ENCODE results near the gene SPRING1.
"Not testable (repeated sequence)": the region's sequence is repeated elsewhere in the genome, so short reads cannot be mapped to it uniquely, and the experiment has no call there.

Gene SPRING1

DNA sequence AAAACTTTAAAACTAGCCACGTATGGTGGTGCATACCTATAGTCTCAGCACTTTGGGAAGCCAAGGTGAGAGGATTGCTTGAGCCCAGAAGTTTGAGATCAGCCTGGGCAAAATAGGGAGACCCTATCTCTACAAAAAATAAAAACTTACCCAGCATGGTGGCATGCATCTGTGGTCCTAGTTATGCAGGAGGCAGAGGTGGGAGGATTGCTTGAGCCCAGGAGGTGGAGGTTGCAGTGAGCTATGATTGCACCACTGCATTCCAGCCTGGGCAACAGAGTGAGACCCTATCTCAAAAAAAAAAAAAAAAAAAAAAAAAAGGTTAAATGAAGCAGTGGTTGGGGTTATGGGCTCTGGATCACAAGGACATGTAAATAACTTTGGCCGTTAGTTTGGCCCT lies 4.9 kb upstream of the SPRING1 start:
- not testable (repeated sequence) for DNase-seq

DNA sequence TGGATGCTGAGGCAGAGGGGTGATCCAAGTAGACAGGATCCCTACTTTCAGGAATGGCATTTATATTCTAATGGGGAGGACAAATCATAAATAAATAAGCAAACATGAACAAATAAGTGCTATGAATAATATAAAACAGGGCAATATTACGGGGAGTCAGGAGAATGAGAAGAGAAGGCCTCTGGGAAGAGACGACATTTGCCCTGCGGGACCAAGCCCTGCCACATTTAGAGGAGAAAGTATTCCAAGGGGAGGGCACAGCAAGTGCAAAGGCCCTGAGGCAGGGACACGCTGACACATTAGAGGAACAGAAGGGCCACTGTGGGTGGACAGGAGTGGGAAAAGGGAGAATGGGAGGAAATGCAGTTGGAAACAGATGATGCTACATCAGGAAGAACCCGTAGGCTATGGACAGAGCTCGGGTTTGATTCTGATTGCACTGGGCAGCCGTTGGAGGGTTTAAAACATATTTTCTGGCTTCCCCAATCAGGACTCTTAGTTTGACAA lies 1.6 kb upstream of the SPRING1 start:
- no peak for DNase-seq

DNA sequence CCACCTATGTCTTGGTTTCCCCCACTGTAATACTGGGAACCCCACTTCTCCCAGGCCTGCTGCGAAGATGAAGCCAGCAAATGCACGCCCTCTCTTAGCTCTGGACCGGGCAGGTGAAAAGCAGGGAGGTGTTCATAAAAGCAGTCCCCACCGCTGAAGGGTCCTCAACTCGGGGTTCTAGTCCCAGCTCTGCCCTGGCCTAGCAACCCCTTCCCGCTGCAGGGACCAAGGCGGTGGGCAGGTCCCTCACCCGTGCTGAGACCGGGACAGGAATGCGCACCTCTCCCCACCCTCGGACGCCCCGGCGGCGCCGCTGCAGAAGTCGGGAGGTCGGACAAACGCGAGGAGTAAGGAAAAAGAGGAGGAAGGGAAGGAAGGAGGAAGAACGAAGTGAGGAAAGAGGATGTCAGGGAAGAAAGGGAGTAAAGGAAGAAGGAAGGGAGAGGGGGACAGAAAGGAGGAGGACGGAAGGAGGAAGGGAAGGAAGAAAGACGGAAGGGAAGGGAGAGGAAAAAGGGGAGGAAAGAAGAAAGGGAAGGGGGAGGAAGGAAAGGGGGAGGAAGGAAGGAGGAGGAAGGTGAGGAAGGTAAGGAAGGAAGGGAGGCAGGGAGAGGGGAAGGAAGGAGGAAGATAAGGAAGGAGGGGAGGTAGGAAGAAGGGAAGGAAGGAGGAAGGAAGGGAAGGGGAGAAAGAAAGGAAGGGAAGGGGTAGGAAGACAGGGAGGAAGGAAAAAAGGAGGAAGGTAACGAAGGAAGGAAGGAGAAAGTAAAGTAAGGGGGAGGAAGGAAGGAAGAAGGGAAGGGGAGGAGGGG lies 701 bp downstream of the SPRING1 start:
- no peak for DNase-seq

DNA sequence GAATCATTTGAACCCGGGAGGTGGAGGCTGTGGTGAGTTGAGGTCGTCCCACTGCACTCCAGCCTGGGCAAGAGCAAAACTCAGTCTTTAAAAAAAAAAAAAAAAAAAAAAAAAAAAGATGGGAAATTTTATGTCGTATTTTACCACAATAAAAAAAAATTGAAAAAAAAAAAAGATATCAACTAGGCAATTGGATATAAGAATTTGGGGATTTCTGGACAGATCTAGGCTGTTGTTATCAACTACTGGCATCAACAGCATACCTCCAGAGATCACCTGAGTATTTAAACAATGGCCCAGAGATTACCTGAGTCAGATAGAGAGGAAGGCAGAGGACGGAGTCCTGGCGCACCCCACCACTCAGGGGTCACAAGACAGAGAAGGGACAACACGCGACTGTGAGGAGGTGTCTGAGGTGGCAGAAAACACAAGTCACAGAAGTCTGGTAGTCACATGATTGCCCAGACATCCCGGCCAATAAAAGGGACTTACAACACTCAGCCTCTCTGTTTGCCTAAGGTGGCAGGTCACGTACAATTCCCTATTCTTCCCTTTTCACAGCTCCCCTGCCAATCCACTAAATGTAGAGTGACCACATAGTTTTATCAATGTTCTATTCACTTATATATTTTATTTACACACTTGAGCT lies 1.8 kb downstream of the SPRING1 start:
- peak in 4 of 56 donors; percentile 16 to 32 (median 20) for DNase-seq

DNA sequence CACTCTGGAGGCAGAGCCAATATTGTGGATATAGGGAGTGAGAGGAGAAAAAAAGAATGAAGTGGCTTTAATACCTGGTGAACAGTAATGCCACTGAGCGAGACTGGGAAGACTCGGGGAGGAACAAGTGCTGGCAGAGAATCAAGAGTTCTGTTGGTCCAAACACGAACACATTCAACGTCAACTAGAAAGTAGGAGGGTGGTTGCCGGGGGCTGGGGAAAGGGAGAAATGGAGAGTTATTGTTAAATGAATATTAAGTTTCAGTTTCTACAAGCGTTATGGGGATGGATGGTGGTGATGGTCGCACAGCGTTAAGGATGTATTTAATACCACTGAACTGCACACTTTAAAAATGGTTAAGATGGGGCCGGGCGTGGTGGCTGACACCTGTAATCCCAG lies 2.8 kb downstream of the SPRING1 start:
- DNase-seq: no peak

DNA sequence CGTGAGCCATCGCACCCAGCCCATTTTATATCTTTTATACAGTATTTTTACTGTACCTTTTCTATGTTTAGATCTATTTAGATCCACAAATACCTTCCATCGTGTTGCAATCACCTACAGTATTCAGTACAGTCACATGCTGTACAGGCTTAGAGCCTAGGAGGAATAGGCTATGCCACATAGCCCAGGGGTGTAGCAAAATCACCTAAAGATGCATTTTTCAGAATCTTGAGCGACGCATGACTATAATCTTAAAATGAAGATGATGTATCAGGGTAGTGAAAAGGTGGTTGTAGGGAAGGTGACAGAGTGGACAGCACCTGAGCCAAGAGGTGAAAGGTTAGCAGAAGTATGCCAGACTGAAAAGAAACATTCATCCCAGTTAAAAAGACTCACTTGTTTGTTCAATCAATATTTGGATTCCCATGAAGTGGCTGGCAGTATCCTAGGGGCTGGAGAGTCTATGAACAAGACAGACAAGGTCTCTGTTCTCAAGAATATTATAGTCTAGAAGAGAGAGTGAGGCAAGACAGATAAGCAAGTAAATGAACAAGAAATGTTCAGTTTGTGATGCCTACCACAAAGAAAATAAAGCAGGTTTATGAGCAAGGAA lies 3.6 kb downstream of the SPRING1 start:
- DNase-seq: no peak

DNA sequence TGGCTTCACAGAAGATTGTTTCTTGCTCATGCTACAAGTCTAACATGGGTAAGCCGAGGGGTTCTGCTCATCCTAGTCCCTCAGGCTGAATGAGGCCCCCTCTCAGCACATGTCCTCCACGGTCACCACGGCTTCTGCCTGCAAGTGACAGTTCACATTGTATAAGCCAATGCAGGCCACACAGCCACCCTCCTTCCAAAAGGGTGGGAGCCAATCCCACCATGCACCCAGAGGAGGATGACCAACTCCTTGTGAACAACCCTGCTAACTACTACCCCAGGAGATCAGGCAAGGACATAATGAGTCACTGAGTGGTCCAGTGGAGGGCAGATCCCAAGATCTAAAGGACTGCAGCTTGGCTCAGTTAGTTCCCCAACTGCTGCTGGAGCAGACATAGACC lies 6.1 kb downstream of the SPRING1 start:
- DNase-seq: no peak

DNA sequence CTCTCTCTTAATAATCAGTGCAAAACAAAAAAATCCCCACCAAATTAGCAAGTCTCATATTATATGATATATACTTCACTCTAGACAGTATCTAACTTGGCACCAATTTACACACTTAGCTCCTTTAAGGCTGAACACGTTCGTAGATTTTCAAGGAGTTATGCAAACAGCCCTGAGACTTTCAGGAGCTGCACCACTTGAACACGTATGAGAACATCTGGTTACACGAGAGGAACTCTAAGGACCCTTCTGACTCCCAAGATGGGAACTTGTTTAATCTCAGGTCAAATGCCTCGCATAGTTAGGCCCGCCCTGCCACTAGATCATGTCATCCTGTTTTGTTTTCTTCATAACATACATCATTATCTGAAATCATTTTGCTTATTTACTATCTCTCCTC lies 10.0 kb downstream of the SPRING1 start:
- no peak for DNase-seq

DNA sequence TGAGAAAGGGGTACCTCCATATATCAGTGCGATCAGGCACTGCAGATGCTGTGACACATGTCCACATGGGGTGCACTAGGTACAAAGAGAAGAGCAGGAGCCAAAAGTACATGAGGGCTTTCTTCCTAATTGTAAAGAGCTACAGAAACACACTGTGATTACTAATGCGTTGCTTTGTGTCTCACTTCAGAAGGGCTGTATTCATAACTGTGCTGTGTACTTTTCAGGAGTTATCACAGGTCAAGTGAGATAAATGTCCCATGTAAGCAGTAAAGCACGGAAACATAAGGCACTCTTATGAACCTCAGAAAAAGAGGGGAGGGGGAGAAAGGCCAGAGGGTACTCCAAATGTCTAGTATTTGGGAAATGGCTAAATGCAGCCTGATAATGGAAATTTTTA lies 10.6 kb downstream of the SPRING1 start:
- no peak for DNase-seq

DNA sequence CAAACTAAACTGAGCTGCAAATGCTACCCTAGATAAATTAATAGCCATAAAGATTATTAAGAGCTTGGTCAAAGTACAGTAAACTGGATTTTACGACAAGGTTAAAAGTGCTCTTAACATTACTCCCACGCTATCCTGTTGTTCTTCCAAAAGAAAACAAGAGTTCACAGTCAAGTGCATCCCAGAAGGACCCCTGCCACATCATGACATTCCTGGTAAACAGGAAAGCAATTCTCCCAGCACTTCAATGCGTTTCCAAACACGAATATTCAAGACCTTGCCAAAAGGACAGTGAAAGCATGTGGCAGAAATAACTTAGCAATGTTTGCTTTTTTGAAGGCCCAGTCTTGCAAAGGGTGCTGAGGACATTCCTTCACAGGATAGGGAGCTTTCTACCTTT lies 11.2 kb downstream of the SPRING1 start:
- DNase-seq: no peak

DNA sequence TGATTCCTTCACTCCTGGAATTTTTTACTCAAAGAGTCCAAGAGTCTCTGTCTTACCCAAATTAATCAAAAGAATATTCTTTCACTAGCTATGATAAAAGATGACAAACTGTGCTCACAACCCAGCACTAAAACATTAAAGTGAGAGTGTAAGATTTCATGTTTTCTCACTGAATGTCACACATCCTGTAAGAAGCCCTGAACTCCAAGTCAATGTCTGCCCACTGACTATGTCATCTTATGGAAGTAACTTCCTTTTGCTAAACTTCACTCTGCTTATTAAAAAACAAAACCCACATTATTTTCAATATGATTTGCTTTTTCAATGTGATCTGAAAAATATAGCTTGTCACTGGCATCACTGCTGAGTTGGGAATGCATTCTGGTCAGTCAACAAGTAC lies 15.6 kb downstream of the SPRING1 start:
- DNase-seq: no peak

DNA sequence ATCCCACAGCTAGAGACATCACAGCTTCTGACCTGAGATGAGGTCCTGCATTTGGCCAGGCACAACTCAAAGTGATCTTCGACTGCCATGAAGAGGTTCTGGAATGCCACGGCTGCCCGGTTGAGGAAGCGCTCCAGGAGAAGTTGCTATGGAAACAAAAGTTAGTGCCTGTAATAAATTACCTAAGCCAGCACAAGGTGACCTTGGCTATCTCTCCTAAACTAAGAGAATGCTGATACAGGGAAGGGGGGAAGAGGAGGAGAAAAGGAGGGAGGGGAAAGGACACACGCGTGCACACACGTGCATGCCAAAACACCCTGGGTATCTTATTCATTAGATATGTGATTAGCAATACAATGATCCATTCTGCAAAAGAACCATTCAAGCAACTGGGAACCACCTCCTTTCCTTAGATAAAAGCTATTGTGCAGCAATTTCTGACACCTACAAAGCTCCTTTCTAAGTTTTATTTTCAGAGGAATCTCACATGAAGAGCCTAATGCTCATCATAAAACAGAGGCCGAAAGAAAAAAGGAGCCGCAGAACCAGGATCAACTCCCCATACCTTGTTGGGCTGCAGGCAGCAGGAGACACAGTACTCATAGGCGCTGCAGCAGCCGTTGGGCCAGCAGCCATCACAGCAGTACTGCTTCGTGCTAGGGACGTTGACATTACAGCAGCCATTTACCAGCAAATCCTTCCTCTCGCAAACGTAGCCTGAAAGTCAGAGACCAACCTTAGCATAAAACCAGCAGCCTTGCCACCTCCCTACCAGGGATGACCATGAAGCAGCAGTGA lies 17.9 kb downstream of the SPRING1 start:
- DNase-seq: no peak

DNA sequence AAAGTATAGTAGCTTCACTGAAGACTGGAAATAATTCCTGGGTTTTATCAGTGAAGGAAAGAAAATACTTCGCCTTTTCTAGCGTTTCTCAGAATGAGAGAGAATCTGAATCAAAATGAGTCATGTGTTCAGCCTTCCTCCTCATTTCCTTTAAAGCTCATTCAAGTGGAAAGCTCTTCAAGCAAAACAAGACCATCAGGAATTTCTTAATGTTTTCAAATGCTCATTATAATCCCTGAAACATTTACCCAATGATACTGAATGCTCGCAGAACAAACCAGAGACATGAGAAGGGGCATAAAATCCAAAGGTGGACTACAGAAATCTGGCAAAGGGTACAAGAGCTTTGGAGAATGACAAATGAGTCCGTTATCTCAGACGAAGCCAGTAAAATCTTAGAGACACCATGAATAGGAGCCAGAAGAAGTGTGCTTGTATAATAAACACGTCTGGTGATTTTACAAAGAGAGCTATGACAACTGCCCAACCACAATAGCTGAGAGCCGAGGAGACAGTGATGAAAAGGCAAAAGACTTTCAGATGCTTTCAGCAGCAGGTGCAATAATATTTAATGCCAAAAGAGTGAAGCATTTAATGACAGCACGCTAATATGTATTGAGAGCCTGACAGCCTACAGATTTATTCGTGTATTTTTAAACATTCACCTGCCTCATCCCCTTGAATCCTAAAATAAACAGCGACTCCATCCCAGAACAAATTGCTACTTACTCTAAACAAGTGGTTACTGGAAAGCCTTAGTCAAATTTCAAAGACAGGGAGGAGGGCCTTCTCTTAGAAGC lies 19.0 kb downstream of the SPRING1 start:
- peak in 1 of 56 donors; percentile 10 for DNase-seq

DNA sequence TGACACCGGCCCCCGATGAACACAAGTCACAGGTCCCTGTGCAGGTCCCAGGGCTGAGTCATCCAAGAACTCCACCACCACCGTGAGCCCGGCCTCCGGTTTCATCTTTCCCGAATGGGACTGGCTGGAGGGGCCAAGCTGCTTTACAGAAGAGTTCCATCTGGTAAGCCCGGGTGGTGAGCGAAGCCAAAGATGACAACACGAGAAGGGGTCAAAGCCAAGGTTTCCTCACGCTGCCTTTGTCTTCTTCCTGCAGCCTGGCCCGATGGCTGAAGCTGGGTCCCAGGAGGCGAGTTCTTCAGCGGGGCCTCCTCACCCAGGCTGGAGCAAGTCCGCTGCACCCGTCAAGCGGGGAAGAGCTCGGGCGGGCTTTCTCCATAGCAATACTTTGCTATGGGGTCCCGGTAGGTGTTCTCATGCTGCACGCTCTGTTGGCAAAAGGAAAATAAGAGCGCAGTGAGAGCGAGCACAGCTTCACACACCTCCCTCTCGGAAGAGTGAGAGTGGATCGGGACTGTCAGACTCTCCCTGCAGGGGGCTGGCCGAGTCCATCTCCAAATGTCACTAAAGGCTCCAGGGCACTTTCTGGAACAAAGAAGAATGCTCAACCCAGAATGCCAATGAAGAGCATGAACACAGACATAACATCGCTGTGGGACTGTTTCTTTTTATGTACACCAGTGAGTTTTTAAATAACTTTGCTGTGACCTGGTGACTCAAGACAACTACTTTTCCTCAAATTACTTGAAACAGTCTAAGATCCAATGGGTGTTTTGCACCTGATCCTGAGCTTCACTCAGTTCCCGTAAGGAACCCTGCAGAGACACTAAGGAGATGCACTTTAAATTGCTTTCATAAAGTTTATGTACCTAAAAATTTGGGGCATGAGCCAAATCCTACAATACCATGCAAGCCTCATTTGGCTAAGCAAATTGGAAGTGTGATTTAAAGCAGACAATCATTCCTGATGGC lies 20.1 kb downstream of the SPRING1 start:
- peak in 30 of 56 donors; percentile 13 to 69 (median 45) for DNase-seq

DNA sequence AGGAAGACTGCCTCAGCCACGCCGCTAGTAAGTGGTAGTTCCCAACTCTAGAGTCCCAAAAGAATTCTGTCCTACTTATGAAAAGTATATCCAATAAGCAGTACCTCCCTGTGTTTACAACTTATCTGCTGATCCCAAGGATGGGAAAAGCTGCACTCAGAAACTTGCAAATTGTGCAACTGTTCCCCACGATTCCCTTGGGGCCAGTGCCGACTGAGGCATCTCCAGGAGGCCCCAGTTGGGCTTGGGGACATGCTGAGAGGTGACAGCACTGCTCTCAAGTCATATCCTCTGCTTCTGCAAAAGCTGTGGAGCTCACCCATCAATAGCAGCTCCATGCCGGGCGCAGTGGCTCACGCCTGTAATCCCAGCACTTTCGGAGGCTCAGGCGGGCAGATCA lies 23.7 kb downstream of the SPRING1 start:
- no peak for DNase-seq

DNA sequence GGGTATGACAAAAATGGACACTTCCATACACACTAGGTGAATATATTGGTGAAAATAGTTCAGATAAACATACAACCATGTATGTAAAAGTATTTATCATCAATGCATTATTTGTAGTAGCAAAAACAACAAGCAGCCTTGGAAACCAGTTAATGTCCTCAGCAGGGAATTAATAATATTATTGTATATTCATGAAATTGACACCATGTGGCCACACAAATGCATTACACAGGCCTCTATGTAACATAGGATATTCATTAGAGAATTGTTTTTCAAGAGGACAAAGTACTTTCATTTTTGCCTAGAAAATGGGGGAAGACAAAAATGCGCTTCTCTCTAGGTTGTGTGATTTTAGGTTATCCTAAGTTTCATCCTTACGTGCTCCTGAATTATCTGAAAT lies 24.3 kb downstream of the SPRING1 start:
- DNase-seq: no peak

DNA sequence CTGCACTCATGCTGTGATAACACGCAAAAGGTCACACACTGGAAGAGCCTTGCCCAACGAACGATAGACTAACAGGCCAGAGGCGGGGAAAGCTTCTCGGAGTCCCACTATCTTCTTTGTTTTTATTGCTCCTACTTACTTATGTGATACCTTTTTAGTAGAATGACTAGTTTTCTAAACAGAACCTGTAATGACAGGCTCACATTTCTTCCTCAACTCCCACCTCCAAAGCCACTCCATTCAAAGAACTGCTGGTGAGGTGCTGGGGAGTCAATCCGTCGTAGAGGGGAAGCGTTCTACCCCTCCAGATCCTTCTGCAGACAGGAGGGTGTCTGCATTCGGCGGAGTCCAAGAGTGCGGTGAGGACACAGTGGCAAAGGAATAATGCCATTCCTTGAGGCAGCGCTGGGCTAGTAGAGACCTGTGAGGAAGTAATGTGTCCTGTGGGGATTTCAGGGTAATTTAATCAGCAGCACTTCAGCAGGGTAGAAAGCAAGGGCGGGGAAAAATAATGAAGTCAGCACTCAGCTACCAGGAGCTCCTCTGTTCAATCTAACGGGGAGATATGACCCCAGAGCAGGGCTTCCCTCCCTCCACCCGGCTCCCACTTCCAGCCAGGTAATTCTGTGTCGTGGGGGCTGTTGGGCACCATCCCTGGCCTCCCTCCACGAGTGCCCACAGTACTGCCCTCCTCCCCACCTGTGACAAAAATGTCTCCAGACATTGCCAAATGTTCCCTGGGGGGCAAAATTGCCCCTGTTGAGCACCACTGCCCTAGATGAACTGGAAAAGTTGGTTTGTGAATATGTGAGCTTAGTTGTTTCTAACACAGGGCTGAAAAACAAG lies 25.2 kb downstream of the SPRING1 start:
- no peak for DNase-seq

DNA sequence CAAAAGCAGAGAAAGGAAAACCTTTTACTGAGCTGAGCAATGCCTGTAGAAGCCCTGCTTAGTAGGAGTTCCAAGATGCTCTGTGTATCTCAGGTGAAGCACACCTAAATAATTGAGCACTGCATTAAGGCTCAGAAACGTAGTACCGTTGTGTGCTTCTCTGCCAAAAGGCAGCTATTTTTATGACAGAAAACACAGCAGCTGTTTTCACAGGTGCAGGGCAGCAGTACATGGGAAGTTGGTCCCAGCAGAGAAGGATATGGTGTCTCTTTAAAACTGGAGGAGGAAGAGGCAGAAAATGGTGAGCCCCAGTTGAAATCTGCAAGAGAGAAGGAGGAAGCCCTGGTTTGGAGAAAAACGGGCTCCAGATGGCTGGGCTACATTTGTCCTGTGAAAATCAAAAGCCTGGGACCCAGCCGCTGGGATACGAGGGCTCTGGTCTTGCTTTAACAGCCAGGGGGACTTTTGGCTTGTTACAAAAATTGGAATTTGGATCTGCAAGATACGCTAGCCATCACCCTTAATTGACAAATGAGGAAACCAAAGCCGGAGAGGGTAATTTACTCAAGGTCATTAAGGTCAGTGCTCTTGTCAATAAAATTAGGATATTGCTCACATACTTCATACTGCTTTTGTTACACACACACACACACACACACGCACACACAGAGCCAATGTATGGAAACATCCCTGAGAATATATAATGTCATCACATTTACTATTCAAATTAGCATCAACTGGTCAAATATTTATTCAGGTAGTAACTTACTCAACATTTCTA lies 27.3 kb downstream of the SPRING1 start:
- DNase-seq: no peak
